ENCODE data around the gene FOXS1. TPM values are rescaled to one million over a fixed set of nuclear protein-coding genes. Genes with fewer than 3 reads are reported as not detected.

FOXS1 gene
- total and polyA plus RNA-seq, 9 donors: 4.5 to 11.7 (median 7.0) TPM

Other genes starting within 250 kb of the FOXS1 start
- gene ID1, start 240.3 kb downstream of the FOXS1 start, total RNA-seq: 79.2 TPM
- gene ID1, start 240.3 kb downstream of the FOXS1 start, polyA plus RNA-seq (ENCODE audit: insufficient read depth in 1 of 8, insufficient read length in 8 of 8, low replicate concordance in 1 of 8): 10 to 100 TPM; 21.2 to 51.1 (median 36.0) TPM
- 11.4 TPM for gene COX4I2, start 207.7 kb downstream of the FOXS1 start, total RNA-seq
- 10 to 100 TPM in 3 of 8 donors, 1 to 10 TPM in 5; 7.0 to 12.5 (median 8.5) TPM for gene COX4I2, start 207.7 kb downstream of the FOXS1 start, polyA plus RNA-seq (ENCODE audit: insufficient read depth in 1 of 8, insufficient read length in 8 of 8, low replicate concordance in 1 of 8)
- 27.5 TPM for gene BCL2L1, start 122.7 kb downstream of the FOXS1 start, total RNA-seq
- 10 to 100 TPM; 34.8 to 48.2 (median 41.3) TPM for gene BCL2L1, start 122.7 kb downstream of the FOXS1 start, polyA plus RNA-seq (ENCODE audit: insufficient read depth in 1 of 8, insufficient read length in 8 of 8, low replicate concordance in 1 of 8)
- gene TPX2, start 106.3 kb downstream of the FOXS1 start, total RNA-seq: 21.9 TPM
- gene TPX2, start 106.3 kb downstream of the FOXS1 start, polyA plus RNA-seq (ENCODE audit: insufficient read depth in 1 of 8, insufficient read length in 8 of 8, low replicate concordance in 1 of 8): 10 to 100 TPM; 21.4 to 42.7 (median 31.3) TPM
- 39.5 TPM for gene MYLK2, start 26.2 kb downstream of the FOXS1 start, total RNA-seq
- gene MYLK2, start 26.2 kb downstream of the FOXS1 start, polyA plus RNA-seq (ENCODE audit: insufficient read depth in 1 of 8, insufficient read length in 8 of 8, low replicate concordance in 1 of 8): 10 to 100 TPM; 35.0 to 65.5 (median 43.4) TPM
- gene DUSP15, start 24.9 kb upstream of the FOXS1 start, total RNA-seq: 1.6 TPM
- 1 to 10 TPM; 1.9 to 5.1 (median 2.6) TPM for gene DUSP15, start 24.9 kb upstream of the FOXS1 start, polyA plus RNA-seq (ENCODE audit: insufficient read depth in 1 of 8, insufficient read length in 8 of 8, low replicate concordance in 1 of 8)
- 0.09 TPM for gene TTLL9, start 25.0 kb upstream of the FOXS1 start, total RNA-seq
- gene TTLL9, start 25.0 kb upstream of the FOXS1 start, polyA plus RNA-seq (ENCODE audit: insufficient read depth in 1 of 8, insufficient read length in 8 of 8, low replicate concordance in 1 of 8): under 1 TPM in 7 of 8 donors, not detected in 1; 0.11 to 0.35 (median 0.23) TPM
- gene PDRG1, start 106.4 kb upstream of the FOXS1 start, total RNA-seq: 10.9 TPM
- 10 to 100 TPM; 16.1 to 18.8 (median 17.6) TPM for gene PDRG1, start 106.4 kb upstream of the FOXS1 start, polyA plus RNA-seq (ENCODE audit: insufficient read depth in 1 of 8, insufficient read length in 8 of 8, low replicate concordance in 1 of 8)
- gene XKR7, start 122.5 kb upstream of the FOXS1 start, total RNA-seq: 0.04 TPM
- under 1 TPM; 0.04 to 0.21 (median 0.08) TPM for gene XKR7, start 122.5 kb upstream of the FOXS1 start, polyA plus RNA-seq (ENCODE audit: insufficient read depth in 1 of 8, insufficient read length in 8 of 8, low replicate concordance in 1 of 8)
- gene CCM2L, start 164.8 kb upstream of the FOXS1 start, total RNA-seq: 4.9 TPM
- gene CCM2L, start 164.8 kb upstream of the FOXS1 start, polyA plus RNA-seq (ENCODE audit: insufficient read depth in 1 of 8, insufficient read length in 8 of 8, low replicate concordance in 1 of 8): 1 to 10 TPM; 5.0 to 7.8 (median 6.1) TPM
- gene HCK, start 206.6 kb upstream of the FOXS1 start, total RNA-seq: 4.9 TPM
- 1 to 10 TPM; 4.4 to 6.3 (median 4.4) TPM for gene HCK, start 206.6 kb upstream of the FOXS1 start, polyA plus RNA-seq (ENCODE audit: insufficient read depth in 1 of 8, insufficient read length in 8 of 8, low replicate concordance in 1 of 8)

Data from muscle of leg (tissue), 9 donors.